ENCODE results near the gene TSPAN14. TPM values are rescaled to one million over a fixed set of nuclear protein-coding genes. Genes with fewer than 3 reads are reported as not detected.
"Not testable (repeated sequence)": the region's sequence is repeated elsewhere in the genome, so short reads cannot be mapped to it uniquely, and the experiment has no call there.

Gene TSPAN14
- total RNA-seq, 1 donor from 2014 or later = 18.9 TPM

- ATAC-seq (ENCODE audit: low read depth) = no peak
- no peak for TF ChIP-seq CTCF (IDR thresholded peaks at IDR 0.05)
- Mint-ChIP-seq H3K9me3 (no peaks in the 10 kb centered on the region), H3K27me3 (peaks cover 2% of the 10 kb centered on the region), H3K27ac (no peak overlapping the region), H3K4me1 (no peaks in the 10 kb centered on the region), H3K36me3 (ENCODE audit: low read depth) (no peaks in the 10 kb centered on the region), H3K4me3 (no peak overlapping the region)
- intact Hi-C loops (cut with micrococcal nuclease) = loop anchor here (10.0 kb wide), 1 partner anchor 595 kb away; no protein-coding TSS in a partner anchor
- no peak for DNase-seq
- ChIA-PET CTCF (no interaction called here), POLR2A (no interaction called here)
Observed at GRCh38 chr10:80529604-80530003, 75.5 kb downstream of the TSPAN14 start.

GRCh38 chr10:80530251-80530650, 76.1 kb downstream of the TSPAN14 start:
- intact Hi-C loops (cut with micrococcal nuclease) = loop anchor here (10.0 kb wide), 1 partner anchor 595 kb away; no protein-coding TSS in a partner anchor
- H3K36me3 Mint-ChIP-seq (ENCODE audit: low read depth) = no peaks in the 10 kb centered on the region
- H3K4me3 Mint-ChIP-seq = no peak overlapping the region
- no peak for DNase-seq
- ATAC-seq (ENCODE audit: low read depth) = peak; percentile 60
- POLR2A ChIA-PET = no interaction called here
- no peak for TF ChIP-seq CTCF (IDR thresholded peaks at IDR 0.05)
- peaks cover 2% of the 10 kb centered on the region for H3K27me3 Mint-ChIP-seq
- CTCF ChIA-PET = no interaction called here
- H3K9me3 Mint-ChIP-seq = no peaks in the 10 kb centered on the region
- H3K27ac Mint-ChIP-seq = no peak overlapping the region
- H3K4me1 Mint-ChIP-seq = no peaks in the 10 kb centered on the region

GRCh38 chr10:80530816-80531215, 76.7 kb downstream of the TSPAN14 start:
- no peak overlapping the region for H3K4me3 Mint-ChIP-seq
- H3K27ac Mint-ChIP-seq = no peak overlapping the region
- H3K27me3 Mint-ChIP-seq = peaks cover 2% of the 10 kb centered on the region
- H3K9me3 Mint-ChIP-seq = no peaks in the 10 kb centered on the region
- ATAC-seq (ENCODE audit: low read depth) = no peak
- no peak for TF ChIP-seq CTCF (IDR thresholded peaks at IDR 0.05)
- H3K4me1 Mint-ChIP-seq = peaks cover 4% of the 10 kb centered on the region
- DNase-seq = no peak
- H3K36me3 Mint-ChIP-seq (ENCODE audit: low read depth) = no peaks in the 10 kb centered on the region
- intact Hi-C loops (cut with micrococcal nuclease) = loop anchor here (10.0 kb wide), 1 partner anchor 596 kb away; no protein-coding TSS in a partner anchor
- ChIA-PET CTCF (no interaction called here), POLR2A (no interaction called here)

- intact Hi-C loops (cut with micrococcal nuclease) = loop anchor here (10.0 kb wide), 1 partner anchor 598 kb away; no protein-coding TSS in a partner anchor
- H3K4me3 Mint-ChIP-seq = no peak overlapping the region
- POLR2A ChIA-PET = no interaction called here
Observed at GRCh38 chr10:80532571-80532970, 78.5 kb downstream of the TSPAN14 start.

GRCh38 chr10:80534059-80534458, 79.9 kb downstream of the TSPAN14 start:
- H3K9me3 Mint-ChIP-seq; H3K27me3 Mint-ChIP-seq; CTCF ChIA-PET; H3K4me3 Mint-ChIP-seq; POLR2A ChIA-PET; ATAC-seq (ENCODE audit: low read depth); DNase-seq; H3K36me3 Mint-ChIP-seq (ENCODE audit: low read depth); H3K27ac Mint-ChIP-seq: not testable (repeated sequence)
- intact Hi-C loops (cut with micrococcal nuclease) = loop anchor here (2.0 to 10.0 kb wide), 2 partner anchors 57 to 599 kb away; no protein-coding TSS in a partner anchor
- peaks cover 18% of the 10 kb centered on the region for H3K4me1 Mint-ChIP-seq

More at GRCh38 chr10:80532571-80532970, 78.5 kb downstream of the TSPAN14 start:
- no peaks in the 10 kb centered on the region for H3K9me3 Mint-ChIP-seq
- H3K27me3 Mint-ChIP-seq = peaks cover 2% of the 10 kb centered on the region
- TF ChIP-seq CTCF (IDR thresholded peaks at IDR 0.05) = no peak
- no peak overlapping the region for H3K27ac Mint-ChIP-seq
- no peak for ATAC-seq (ENCODE audit: low read depth)
- CTCF ChIA-PET = no interaction called here
- peaks cover 1% of the 10 kb centered on the region for H3K36me3 Mint-ChIP-seq (ENCODE audit: low read depth)
- H3K4me1 Mint-ChIP-seq = peaks cover 11% of the 10 kb centered on the region
- DNase-seq = no peak

- H3K27ac Mint-ChIP-seq; POLR2A ChIA-PET; H3K27me3 Mint-ChIP-seq; H3K9me3 Mint-ChIP-seq; H3K4me3 Mint-ChIP-seq; CTCF ChIA-PET; DNase-seq; ATAC-seq (ENCODE audit: low read depth); H3K36me3 Mint-ChIP-seq (ENCODE audit: low read depth): not testable (repeated sequence)
- peaks cover 24% of the 10 kb centered on the region for H3K4me1 Mint-ChIP-seq
- intact Hi-C loops (cut with micrococcal nuclease) = loop anchor here (2.0 to 10.0 kb wide), 2 partner anchors 56 to 600 kb away; no protein-coding TSS in a partner anchor
Observed at GRCh38 chr10:80534646-80535045, 80.5 kb downstream of the TSPAN14 start.
